22Rv1 (cell line): ENCODE measurements around the gene KRTAP19-6.

Experiments used
- CTCF ChIP-seq: fragments of 450-650 bp; IDR thresholded peaks from 2 replicates; pipeline ENCODE4 v1.5.1; 2017; ENCODE audit warnings: mild to moderate bottlenecking
- ZFX ChIP-seq: fragments of 450-650 bp; IDR thresholded peaks from 2 replicates; pipeline ENCODE4 v1.6.1; 2017; ENCODE audit warnings: antibody characterized with exemption, borderline replicate concordance

DNA sequence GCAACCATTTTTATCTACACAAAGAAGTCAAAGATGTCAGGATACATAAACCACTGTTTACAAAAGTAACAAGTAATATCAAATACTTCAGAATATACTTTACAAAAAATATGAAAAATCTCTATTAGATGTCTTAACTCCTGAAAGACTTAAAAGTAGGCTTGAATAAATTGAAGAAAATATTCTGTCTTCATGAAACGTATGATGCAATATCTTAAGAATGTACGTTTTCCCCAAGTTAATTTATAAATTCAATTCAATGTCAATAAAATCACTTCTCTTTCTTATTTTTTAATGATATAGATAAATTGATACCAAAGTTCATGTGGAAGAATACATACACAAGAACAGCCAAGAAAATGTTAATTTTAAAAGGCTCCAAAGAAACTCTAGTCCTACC is 13.4 kb upstream of the KRTAP19-6 start:
- no peak for TF ChIP-seq CTCF
- TF ChIP-seq ZFX, result no peak
